DND-41 (cell line): ENCODE measurements around the gene PDZRN3.

Experiments
- EZH2 ChIP-seq: IDR thresholded peaks from 3 replicates; pipeline ENCODE4 v1.6.1; 2012; ENCODE audit warnings: borderline replicate concordance, low read depth, mild to moderate bottlenecking, moderate library complexity, low read length, inconsistent platforms; ENCODE audit not compliant: severe bottlenecking
- TF ChIP-seq, protein P1 (sequence below): IDR thresholded peaks from 2 replicates; pipeline ENCODE4 v1.5.1; 2012; ENCODE audit warnings: borderline replicate concordance, low read length, moderate library complexity, mild to moderate bottlenecking; ENCODE audit not compliant: poor library complexity, severe bottlenecking; ENCODE audit errors: extremely low read depth

GRCh38 chr3:73504239-73504638 is 120.5 kb downstream of the PDZRN3 start:
- TF ChIP-seq, protein P1, sequence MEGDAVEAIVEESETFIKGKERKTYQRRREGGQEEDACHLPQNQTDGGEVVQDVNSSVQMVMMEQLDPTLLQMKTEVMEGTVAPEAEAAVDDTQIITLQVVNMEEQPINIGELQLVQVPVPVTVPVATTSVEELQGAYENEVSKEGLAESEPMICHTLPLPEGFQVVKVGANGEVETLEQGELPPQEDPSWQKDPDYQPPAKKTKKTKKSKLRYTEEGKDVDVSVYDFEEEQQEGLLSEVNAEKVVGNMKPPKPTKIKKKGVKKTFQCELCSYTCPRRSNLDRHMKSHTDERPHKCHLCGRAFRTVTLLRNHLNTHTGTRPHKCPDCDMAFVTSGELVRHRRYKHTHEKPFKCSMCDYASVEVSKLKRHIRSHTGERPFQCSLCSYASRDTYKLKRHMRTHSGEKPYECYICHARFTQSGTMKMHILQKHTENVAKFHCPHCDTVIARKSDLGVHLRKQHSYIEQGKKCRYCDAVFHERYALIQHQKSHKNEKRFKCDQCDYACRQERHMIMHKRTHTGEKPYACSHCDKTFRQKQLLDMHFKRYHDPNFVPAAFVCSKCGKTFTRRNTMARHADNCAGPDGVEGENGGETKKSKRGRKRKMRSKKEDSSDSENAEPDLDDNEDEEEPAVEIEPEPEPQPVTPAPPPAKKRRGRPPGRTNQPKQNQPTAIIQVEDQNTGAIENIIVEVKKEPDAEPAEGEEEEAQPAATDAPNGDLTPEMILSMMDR: no peak
- TF ChIP-seq EZH2: no peak
